ENCODE data around the gene TRPV6.

DNA sequence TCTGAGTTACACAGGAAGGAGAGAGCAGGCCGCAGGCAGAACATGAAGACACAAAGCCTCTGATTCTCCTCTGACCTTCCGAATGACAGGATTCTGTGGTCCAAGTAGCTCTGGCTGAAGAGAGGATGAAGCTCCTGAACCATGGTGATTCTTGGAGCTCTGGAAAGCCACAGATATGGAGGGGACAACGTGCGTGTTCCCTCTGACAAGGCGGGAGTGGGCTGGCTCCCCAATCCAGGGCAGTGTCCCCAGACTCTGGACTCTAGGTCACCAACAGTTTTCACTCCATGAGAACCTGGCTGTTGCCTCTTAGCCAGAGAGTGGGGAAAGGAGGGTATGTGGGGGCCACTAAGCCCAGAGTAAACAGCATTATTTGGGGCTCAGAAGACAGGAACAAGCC is 7.4 kb upstream of the TRPV6 start:
- TF ChIP-seq, protein P1, sequence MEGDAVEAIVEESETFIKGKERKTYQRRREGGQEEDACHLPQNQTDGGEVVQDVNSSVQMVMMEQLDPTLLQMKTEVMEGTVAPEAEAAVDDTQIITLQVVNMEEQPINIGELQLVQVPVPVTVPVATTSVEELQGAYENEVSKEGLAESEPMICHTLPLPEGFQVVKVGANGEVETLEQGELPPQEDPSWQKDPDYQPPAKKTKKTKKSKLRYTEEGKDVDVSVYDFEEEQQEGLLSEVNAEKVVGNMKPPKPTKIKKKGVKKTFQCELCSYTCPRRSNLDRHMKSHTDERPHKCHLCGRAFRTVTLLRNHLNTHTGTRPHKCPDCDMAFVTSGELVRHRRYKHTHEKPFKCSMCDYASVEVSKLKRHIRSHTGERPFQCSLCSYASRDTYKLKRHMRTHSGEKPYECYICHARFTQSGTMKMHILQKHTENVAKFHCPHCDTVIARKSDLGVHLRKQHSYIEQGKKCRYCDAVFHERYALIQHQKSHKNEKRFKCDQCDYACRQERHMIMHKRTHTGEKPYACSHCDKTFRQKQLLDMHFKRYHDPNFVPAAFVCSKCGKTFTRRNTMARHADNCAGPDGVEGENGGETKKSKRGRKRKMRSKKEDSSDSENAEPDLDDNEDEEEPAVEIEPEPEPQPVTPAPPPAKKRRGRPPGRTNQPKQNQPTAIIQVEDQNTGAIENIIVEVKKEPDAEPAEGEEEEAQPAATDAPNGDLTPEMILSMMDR (conservative IDR thresholded peaks at IDR 0.05; ENCODE audit: low read depth, low read length), result no peak
- no peak for TF ChIP-seq EZH2 (IDR thresholded peaks at IDR 0.05; ENCODE audit: borderline replicate concordance, low read depth, low read length, poor library complexity, severe bottlenecking)

Measured in A673 (cell line).